B cell (primary cell): ENCODE results near the gene CAPG. TPM values are rescaled to one million over a fixed set of nuclear protein-coding genes. Genes with fewer than 3 reads are reported as not detected.

Source experiments
- ATAC-seq: fragments of 200-7000 bp; cut with Tn5 transposase; one replicate; pipeline ENCODE4 v1.10.0; 2021; ENCODE audit warnings: low read depth, mild to moderate bottlenecking, moderate number of reproducible peaks, moderate library complexity
- CTCF ChIA-PET: fragments of 350-600 bp; sonication (Branson Sonifier 250); formaldehyde crosslinking; loops from one replicate; lab custom pipeline; 2021; ENCODE audit warnings: antibody characterized with exemption, inconsistent platforms; lab: Charles Lee
- POLR2A ChIA-PET: fragments of 350-600 bp; sonication (Branson Sonifier 250); formaldehyde crosslinking; loops from one replicate; lab custom pipeline; 2021; ENCODE audit warnings: antibody characterized with exemption; lab: Charles Lee
- DNase-seq: peaks from one replicate; pipeline ENCODE4 v3.0.0; 2013
- H2AFZ ChIP-seq: 2 replicates; pipeline ENCODE4 v1.6.1; 2012; ENCODE audit warnings: mild to moderate bottlenecking, low read depth, low read length; ENCODE audit not compliant: insufficient read depth, poor library complexity, severe bottlenecking
- H3K27ac ChIP-seq, 2 donors: 1 replicate in 1 of 2; 2 replicates in 1 of 2; pipeline ENCODE4 v1.5.1; 2012 to 2013; ENCODE audit warnings: low read length in 2 of 2, mild to moderate bottlenecking in 2 of 2, moderate library complexity in 1 of 2
- H3K27me3 ChIP-seq, 4 experiments: fragments of 200-600 bp in 1 of 4; sonication (generic) in 1 of 4; replicated peaks in 1 of 4; 1 replicate in 2 of 4; 2 replicates in 2 of 4; pipeline versions ENCODE4 v1.6.1 to v1.7.0; 2013 to 2016; ENCODE audit warnings: low read length in 3 of 4, mild to moderate bottlenecking in 2 of 4, mixed read lengths in 1 of 4, moderate library complexity in 1 of 4; ENCODE audit not compliant: insufficient read depth in 4 of 4, control insufficient read depth in 3 of 4; ENCODE audit errors: control extremely low read depth in 1 of 4
- H3K36me3 ChIP-seq, 2 experiments: replicated peaks in 1 of 2; 1 replicate in 1 of 2; 2 replicates in 1 of 2; pipeline versions ENCODE4 v1.6.1 to v1.7.1; 2013; ENCODE audit warnings: low read length in 1 of 2; ENCODE audit not compliant: insufficient read depth in 2 of 2, control insufficient read depth in 1 of 2; ENCODE audit errors: control extremely low read depth in 1 of 2, extremely low read depth in 1 of 2
- H3K4me1 ChIP-seq, 2 donors: fragments of 200-600 bp in 1 of 2; sonication (generic) in 1 of 2; 1 replicate in 1 of 2; 2 replicates in 1 of 2; pipeline versions ENCODE4 v1.5.1 to v1.6.1; 2013 to 2017; ENCODE audit warnings: low read length in 2 of 2; ENCODE audit not compliant: control insufficient read depth in 2 of 2, insufficient read depth in 2 of 2
- H3K4me2 ChIP-seq: replicated peaks from 2 replicates; pipeline ENCODE3; 2012; ENCODE audit warnings: mild to moderate bottlenecking, low read depth, low read length; ENCODE audit not compliant: poor library complexity, severe bottlenecking
- H3K4me3 ChIP-seq, 5 experiments: fragments of 200-600 bp in 1 of 5; sonication (generic) in 1 of 5; 1 replicate in 3 of 5; 2 replicates in 2 of 5; pipeline versions ENCODE4 v1.5.1 to v1.7.0; 2011 to 2016; ENCODE audit warnings: low read length in 4 of 5, mild to moderate bottlenecking in 4 of 5, low read depth in 2 of 5, control low read depth in 1 of 5, moderate library complexity in 1 of 5; ENCODE audit not compliant: insufficient read depth in 1 of 5; ENCODE audit errors: control extremely low read depth in 1 of 5, extremely low read depth in 1 of 5
- H3K79me2 ChIP-seq: fragments of 200-600 bp; sonication (generic); one replicate; pipeline ENCODE4 v1.6.0; 2016; ENCODE audit warnings: low read length; ENCODE audit not compliant: control insufficient read depth, insufficient read depth
- H3K9ac ChIP-seq: fragments of 200-600 bp; sonication (generic); 2 replicates; pipeline ENCODE4 v1.6.1; 2017; ENCODE audit warnings: mild to moderate bottlenecking, low read length, moderate library complexity
- H3K9me3 ChIP-seq, 3 donors: one replicate each; pipeline versions ENCODE4 v1.6.1 to v1.7.1; 2013; ENCODE audit warnings: low read length in 2 of 3; ENCODE audit not compliant: control insufficient read depth in 2 of 3, insufficient read depth in 1 of 3; ENCODE audit errors: control extremely low read depth in 1 of 3
- H4K20me1 ChIP-seq: 2 replicates; pipeline ENCODE4 v1.6.0; 2012; ENCODE audit warnings: mild to moderate bottlenecking, low read length; ENCODE audit not compliant: insufficient read depth, control insufficient read depth, poor library complexity, severe bottlenecking
- H3K27ac Mint-ChIP-seq: one replicate; pipeline ENCODE4 v1.8.0; 2021; ENCODE audit warnings: mixed read lengths
- H3K27me3 Mint-ChIP-seq: one replicate; pipeline ENCODE4 v1.8.0; 2021; ENCODE audit warnings: mixed read lengths
- H3K4me1 Mint-ChIP-seq: one replicate; pipeline ENCODE4 v1.8.0; 2021; ENCODE audit warnings: mixed read lengths
- H3K4me3 Mint-ChIP-seq: one replicate; pipeline ENCODE4 v1.8.0; 2021; ENCODE audit warnings: mixed read lengths
- H3K9me3 Mint-ChIP-seq: one replicate; pipeline ENCODE4 v1.8.0; 2022; ENCODE audit warnings: mixed read lengths; ENCODE audit not compliant: insufficient read depth
- CTCF ChIP-seq: fragments of 200-600 bp; IDR thresholded peaks from one replicate; pipeline ENCODE4 v1.8.0; 2022; ENCODE audit warnings: antibody characterized with exemption, mild to moderate bottlenecking
- EZH2 ChIP-seq: IDR thresholded peaks from 2 replicates; pipeline ENCODE4 v1.6.1; 2012; ENCODE audit warnings: borderline replicate concordance, low read depth, mild to moderate bottlenecking, moderate library complexity, low read length; ENCODE audit not compliant: insufficient read depth, poor library complexity, severe bottlenecking
- WGBS: methylation state at CpG from one replicate; pipeline ENCODE4 v1.1.5; 2013; ENCODE audit warnings: missing lambda C conversion rate; ENCODE audit not compliant: insufficient coverage; 5-methylcytosine and 5-hydroxymethylcytosine counted together
- intact Hi-C: fragments of 100-400 bp; cut with micrococcal nuclease; formaldehyde crosslinking; loops from one replicate; pipeline ENCODE4 v1.10.0; 2022
- polyA plus RNA-seq: library from polyadenylated mRNA; depleted of rRNA; stranded (reverse); fragments of >200 nt; gene quantifications from 2 replicates; pipeline ENCODE4 v1.2.3, GENCODE V29; 2012
- total RNA-seq, 2 donors: library from RNA; stranded (reverse); fragments of 120-200 nt in 1 of 2; gene quantifications; 1 replicate in 1 of 2; 2 replicates in 1 of 2; pipeline versions ENCODE4 v1.2.3 to v1.2.4, GENCODE V29; 2013 to 2022

CAPG gene
- total and polyA plus RNA-seq, 2 donors (not counting 1 experiment from before 2014, with no cell fraction given) = 158 to 210 TPM

GRCh38 chr2:85401844-85402243 lies 8.3 kb downstream of the CAPG start:
- 84% methylated on average over 7 of the region's 8 CpGs for WGBS
- Histone ChIP-seq H3K9me3 (peaks cover 0 to 4% (median 0%) of the 10 kb centered on the region in 3 donors), H3K4me2 (peak overlapping the region; percentile 27), H3K27me3 (no peaks in the 10 kb centered on the region), H4K20me1 (no peaks in the 10 kb centered on the region), H3K4me1 (peaks cover 35 to 36% of the 10 kb centered on the region in 2 donors), H3K27ac (peak overlapping the region in 1 of 2 donors; percentile 49), H3K79me2 (peaks cover 25% of the 10 kb centered on the region), H3K4me3 (no peak overlapping the region), H3K36me3 (peaks cover 5 to 47% of the 10 kb centered on the region in 2 experiments), H3K9ac (no peak overlapping the region), H2AFZ (no peak overlapping the region)
- POLR2A ChIA-PET = interaction anchor here (0.6 to 2.0 kb wide), 3 partner anchors 10 to 137 kb away, joined by 3 to 5 read pairs (median 3); partner anchors contain the start of genes MAT2A and TGOLN2
- peaks cover 35% of the 10 kb centered on the region for H3K4me1 Mint-ChIP-seq
- H3K9me3 Mint-ChIP-seq = no peaks in the 10 kb centered on the region
- DNase-seq (no peak), ATAC-seq (peak; percentile 50)
- peak overlapping the region; percentile 49 for H3K4me3 Mint-ChIP-seq
- H3K27me3 Mint-ChIP-seq = no peaks in the 10 kb centered on the region
- no peak for TF ChIP-seq CTCF
- TF ChIP-seq EZH2 = no peak
- CTCF ChIA-PET = interaction anchor here (0.9 to 8.7 kb wide), 3 partner anchors 10 to 150 kb away, joined by 3 to 45 read pairs (median 6); no protein-coding TSS in a partner anchor
- H3K27ac Mint-ChIP-seq = peak overlapping the region; percentile 72
- intact Hi-C loops = no loop called here

- H2AFZ ChIP-seq = no peak overlapping the region
- H3K27ac ChIP-seq = no peak overlapping the region
- peaks cover 21% of the 10 kb centered on the region for H3K79me2 ChIP-seq
- peaks cover 32% of the 10 kb centered on the region for H3K4me1 Mint-ChIP-seq
- TF ChIP-seq EZH2 = no peak
- no peak for TF ChIP-seq CTCF
- no peak overlapping the region for H3K4me2 ChIP-seq
- ATAC-seq = no peak
- no peak overlapping the region for H3K4me3 Mint-ChIP-seq
- intact Hi-C loops = no loop called here
- H3K9me3 Mint-ChIP-seq = no peaks in the 10 kb centered on the region
- H3K27ac Mint-ChIP-seq = no peak overlapping the region
- H3K36me3 ChIP-seq = peaks cover 5 to 51% of the 10 kb centered on the region in 2 experiments
- no peaks in the 10 kb centered on the region for H3K27me3 Mint-ChIP-seq
- POLR2A ChIA-PET = interaction anchor here (0.6 to 2.0 kb wide), 3 partner anchors 11 to 137 kb away, joined by 3 to 5 read pairs (median 3); partner anchors contain the start of genes MAT2A and TGOLN2
- H3K9ac ChIP-seq = no peak overlapping the region
- no peak overlapping the region for H3K4me3 ChIP-seq
- H3K4me1 ChIP-seq = peaks cover 31 to 33% of the 10 kb centered on the region in 2 donors
- CTCF ChIA-PET = interaction anchor here (0.9 to 8.7 kb wide), 3 partner anchors 10 to 151 kb away, joined by 3 to 45 read pairs (median 6); no protein-coding TSS in a partner anchor
- peaks cover 0 to 4% (median 0%) of the 10 kb centered on the region in 3 donors for H3K9me3 ChIP-seq
- H4K20me1 ChIP-seq = no peaks in the 10 kb centered on the region
- no peak for DNase-seq
- 99% methylated on average over 7 of the region's 7 CpGs for WGBS
- H3K27me3 ChIP-seq = no peaks in the 10 kb centered on the region
These were observed 8.7 kb downstream of the CAPG start for GRCh38 chr2:85401464-85401805.
